SHP77 treated with DMSO at 0.1 percent for 48 hours (cell line): Measurements from ENCODE around the gene HS3ST2.
"Not testable (repeated sequence)": the region's sequence is repeated elsewhere in the genome, so short reads cannot be mapped to it uniquely, and the experiment has no call there.

Experiments
- DNase-seq: peaks from one replicate; lab custom pipeline; 2025; lab: John Stamatoyannopoulos, UW

HS3ST2 gene

GRCh38 chr16:22933173-22933572, 119.2 kb downstream of the HS3ST2 start:
- no peak for DNase-seq

DNA sequence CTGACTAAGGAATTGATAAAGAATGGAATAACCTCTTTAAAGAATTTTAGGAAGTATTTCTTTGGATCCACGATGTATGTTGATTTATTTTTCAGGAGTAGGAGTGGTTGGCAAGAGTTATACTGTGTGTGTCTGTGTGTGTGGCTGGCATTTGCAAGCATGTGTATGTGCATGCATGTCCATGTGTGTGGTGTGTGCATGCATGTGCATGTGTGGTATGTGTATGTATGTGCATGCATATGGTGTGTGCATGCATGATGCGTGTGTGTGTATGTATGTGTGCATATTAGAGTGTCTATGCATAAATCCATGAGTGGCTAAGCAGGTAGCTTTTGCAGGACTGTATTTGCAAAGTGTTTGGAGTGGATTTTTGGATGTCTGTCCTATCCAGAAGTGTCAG, 120.8 kb downstream of the HS3ST2 start:
- DNase-seq: no peak

- DNase-seq: no peak
These were observed 123.2 kb downstream of the HS3ST2 start for GRCh38 chr16:22937169-22937568.

DNA sequence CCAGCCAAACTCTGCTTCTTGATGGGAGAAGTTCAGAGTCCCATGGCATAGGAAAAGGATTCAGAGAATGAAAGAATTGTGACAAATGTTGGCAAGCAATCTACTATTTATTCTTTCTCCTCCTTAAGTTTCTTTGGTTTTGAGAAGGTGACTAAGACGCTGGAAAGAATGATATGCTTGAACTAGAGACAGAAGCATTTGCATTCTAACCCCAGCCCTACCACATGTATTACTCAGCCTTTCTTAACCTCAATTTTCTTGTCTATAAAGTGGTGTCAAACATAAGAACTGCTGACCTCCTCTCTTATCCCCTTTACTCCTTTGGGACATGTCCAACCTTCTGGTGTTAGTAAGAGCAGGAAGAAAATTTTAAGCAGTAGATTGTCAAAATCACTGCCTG, 124.7 kb downstream of the HS3ST2 start:
- DNase-seq: no peak

GRCh38 chr16:22939744-22940363, 125.9 kb downstream of the HS3ST2 start:
- DNase-seq: not testable (repeated sequence)

GRCh38 chr16:22941970-22942501, 128.1 kb downstream of the HS3ST2 start:
- no peak for DNase-seq

DNA sequence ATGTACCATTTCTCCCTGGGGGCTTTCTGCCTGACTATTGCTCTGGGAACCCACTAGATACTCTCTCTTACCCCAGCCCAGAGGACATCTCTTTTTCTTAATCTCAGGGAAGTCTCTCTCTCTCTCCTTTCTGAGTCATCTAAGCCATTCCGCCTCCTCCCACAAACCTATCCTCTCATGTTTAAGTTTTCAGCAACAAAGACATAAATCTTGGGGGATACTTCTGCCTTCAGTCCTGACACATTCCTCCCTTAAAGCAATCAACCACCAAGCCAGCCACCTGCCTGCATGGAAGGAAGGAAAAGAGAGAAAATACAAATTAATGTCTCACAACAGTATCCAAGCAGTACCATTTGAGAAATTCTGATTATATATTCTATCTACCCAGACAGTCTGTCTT, 128.8 kb downstream of the HS3ST2 start:
- no peak for DNase-seq

GRCh38 chr16:22945361-22945760, 131.4 kb downstream of the HS3ST2 start:
- DNase-seq: no peak

- no peak for DNase-seq
These were observed 132.5 kb downstream of the HS3ST2 start for GRCh38 chr16:22946433-22946832.

DNA sequence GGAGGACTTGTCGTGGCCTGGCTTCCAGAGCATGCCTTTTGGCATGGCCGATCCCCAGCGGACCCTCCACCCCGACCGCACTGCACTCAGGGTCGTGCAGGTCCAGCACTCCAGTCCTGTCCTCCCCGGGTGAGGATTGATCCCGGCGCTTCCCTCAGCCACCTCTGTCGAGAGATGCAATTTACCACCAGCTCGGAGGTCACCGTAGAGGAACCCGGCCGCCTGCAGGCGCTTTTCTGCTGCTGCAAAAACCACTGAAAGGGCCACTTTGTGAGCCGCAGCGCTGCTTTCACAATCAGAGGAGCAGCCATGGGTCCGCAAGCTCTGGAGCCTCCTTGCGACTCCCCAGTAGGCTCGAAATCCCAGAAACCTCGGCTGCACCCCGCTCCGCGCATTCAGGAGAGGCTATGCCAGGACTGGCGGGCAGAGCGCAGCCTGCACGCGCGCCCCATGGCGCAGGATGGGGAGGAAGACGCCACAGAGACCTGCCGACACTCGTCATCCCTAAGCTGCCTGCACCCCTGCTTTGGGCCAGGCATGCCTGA, 134.2 kb downstream of the HS3ST2 start:
- DNase-seq: no peak

DNA sequence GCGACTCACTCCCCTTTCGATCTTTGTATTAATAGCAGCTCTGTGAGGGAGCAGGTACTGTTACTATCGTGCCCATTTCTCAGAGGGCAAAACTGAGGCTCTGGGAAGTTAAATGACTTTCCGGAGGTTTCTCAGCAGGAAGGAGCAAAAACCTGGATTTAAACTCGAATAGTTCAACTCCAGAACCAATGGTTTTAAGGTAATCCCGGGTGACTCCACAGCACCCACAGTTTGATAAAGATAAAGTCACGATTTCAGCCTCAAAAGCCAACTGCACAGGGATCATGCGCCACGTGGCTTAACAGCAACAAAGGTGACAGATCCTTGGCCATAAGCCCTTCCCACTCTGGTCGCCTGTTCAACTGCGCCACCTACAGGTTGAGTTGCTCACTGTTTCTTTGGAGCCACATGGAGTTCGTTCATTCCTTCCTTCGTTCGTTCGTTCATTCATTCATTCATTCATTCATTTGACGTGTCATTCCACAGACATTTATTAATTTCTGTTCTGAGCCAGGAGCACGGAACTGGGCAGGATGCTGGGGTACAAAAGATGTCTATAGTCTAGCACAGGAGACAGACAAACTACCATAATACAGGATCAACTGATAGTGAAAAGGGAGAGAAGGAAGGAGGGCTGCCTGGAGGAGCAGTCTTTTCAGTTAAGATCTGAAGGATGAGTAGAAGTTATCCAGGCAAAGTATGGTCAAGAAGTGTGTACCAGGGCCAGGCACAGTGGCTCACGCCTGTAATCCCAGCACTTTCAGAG, 134.8 kb downstream of the HS3ST2 start:
- no peak for DNase-seq

GRCh38 chr16:22955461-22956070, 141.6 kb downstream of the HS3ST2 start:
- DNase-seq: no peak

DNA sequence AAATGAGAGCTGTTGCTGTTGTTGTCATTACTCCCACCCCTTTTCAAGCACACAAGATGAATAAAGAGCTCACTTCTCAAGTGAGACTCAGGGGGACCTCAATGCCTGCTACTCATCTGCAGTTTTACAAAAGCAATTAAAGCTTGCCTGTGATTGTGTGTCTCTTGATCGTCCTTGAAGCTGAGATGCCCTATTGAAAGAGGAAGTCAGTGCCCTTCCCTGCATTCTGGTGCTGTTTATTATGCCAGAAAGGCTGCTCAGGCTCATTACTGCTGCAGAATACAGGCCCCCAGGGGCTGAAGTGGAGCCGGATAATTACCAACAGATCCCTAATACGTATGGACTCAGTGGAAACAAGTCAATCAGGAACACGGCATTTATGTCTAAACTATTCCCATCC, 147.2 kb downstream of the HS3ST2 start:
- DNase-seq: no peak

- DNase-seq: no peak
These were observed 148.9 kb downstream of the HS3ST2 start for GRCh38 chr16:22962905-22963304.
